HG03025 (cell line): ENCODE results near the gene IRX3.

ENCODE experiments used
- ATAC-seq: cut with Tn5 transposase; IDR thresholded peaks from one replicate; pipeline ENCODE4 v1.9.1; 2021; ENCODE audit warnings: mild to moderate bottlenecking, moderate library complexity; ENCODE audit not compliant: unreplicated experiment, low FRiP score

IRX3 gene

GRCh38 chr16:54286366-54287130 lies at the start of gene IRX3:
TSS of gene IRX3 (minus strand) at chr16:54286787. CDS start at chr16:54286050, 737 bp downstream.
- ATAC-seq: no peak

- no peak for ATAC-seq
Measured at GRCh38 chr16:54335230-54335629, 48.6 kb upstream of the IRX3 start.

GRCh38 chr16:54334208-54334607 lies 47.6 kb upstream of the IRX3 start:
- no peak for ATAC-seq

GRCh38 chr16:54331241-54332002 lies 44.8 kb upstream of the IRX3 start:
- ATAC-seq: no peak

- no peak for ATAC-seq
Measured at GRCh38 chr16:54327609-54328008, 41.0 kb upstream of the IRX3 start.

- no peak for ATAC-seq
Measured at GRCh38 chr16:54326266-54326662, 39.7 kb upstream of the IRX3 start.

- no peak for ATAC-seq
Measured at GRCh38 chr16:54325616-54326265, 39.2 kb upstream of the IRX3 start.

- ATAC-seq: no peak
Measured at GRCh38 chr16:54324716-54325115, 38.1 kb upstream of the IRX3 start.

- ATAC-seq: no peak
Measured at GRCh38 chr16:54320697-54321340, 34.2 kb upstream of the IRX3 start.

GRCh38 chr16:54318941-54319340 lies 32.4 kb upstream of the IRX3 start:
- no peak for ATAC-seq

- no peak for ATAC-seq
Measured at GRCh38 chr16:54317101-54317611, 30.6 kb upstream of the IRX3 start.

GRCh38 chr16:54316095-54316889 lies 29.7 kb upstream of the IRX3 start:
- no peak for ATAC-seq

- no peak for ATAC-seq
Measured at GRCh38 chr16:54313789-54314188, 27.2 kb upstream of the IRX3 start.

- ATAC-seq: no peak
Measured at GRCh38 chr16:54312502-54312991, 26.0 kb upstream of the IRX3 start.

- ATAC-seq: no peak
Measured at GRCh38 chr16:54309341-54309740, 22.8 kb upstream of the IRX3 start.

- ATAC-seq: no peak
Measured at GRCh38 chr16:54305080-54305479, 18.5 kb upstream of the IRX3 start.

- no peak for ATAC-seq
Measured at GRCh38 chr16:54303613-54304012, 17.0 kb upstream of the IRX3 start.

GRCh38 chr16:54297154-54297553 lies 10.6 kb upstream of the IRX3 start:
- no peak for ATAC-seq

GRCh38 chr16:54296543-54296942 lies 10.0 kb upstream of the IRX3 start:
- no peak for ATAC-seq
